CD4-positive, alpha-beta T cell treated with Interleukin-17A for 1 hour (primary cell): ENCODE measurements around the gene COL4A6.

Experiments used
- DNase-seq: peaks from one replicate; pipeline ENCODE4 v3.0.0-alpha.2; 2020

Gene COL4A6

GRCh38 chrX:108316456-108316855 is 121.8 kb downstream of the COL4A6 start:
- DNase-seq, result no peak

- no peak for DNase-seq
Measured at GRCh38 chrX:108313669-108314068, 124.6 kb downstream of the COL4A6 start.

- DNase-seq, result no peak
Measured at GRCh38 chrX:108312957-108313356, 125.3 kb downstream of the COL4A6 start.

- no peak for DNase-seq
Measured at GRCh38 chrX:108312011-108312410, 126.2 kb downstream of the COL4A6 start.

GRCh38 chrX:108310506-108310905 is 127.7 kb downstream of the COL4A6 start:
- no peak for DNase-seq

GRCh38 chrX:108309144-108309543 is 129.1 kb downstream of the COL4A6 start:
- DNase-seq, result no peak

GRCh38 chrX:108307132-108308085 is 130.8 kb downstream of the COL4A6 start:
- no peak for DNase-seq

GRCh38 chrX:108306086-108306485 is 132.1 kb downstream of the COL4A6 start:
- DNase-seq, result no peak

GRCh38 chrX:108304757-108305156 is 133.5 kb downstream of the COL4A6 start:
- DNase-seq, result no peak

GRCh38 chrX:108304210-108304609 is 134.0 kb downstream of the COL4A6 start:
- DNase-seq, result no peak

GRCh38 chrX:108303682-108304081 is 134.5 kb downstream of the COL4A6 start:
- no peak for DNase-seq

- no peak for DNase-seq
Measured at GRCh38 chrX:108299704-108300103, 138.5 kb downstream of the COL4A6 start.

GRCh38 chrX:108299101-108299591 is 139.1 kb downstream of the COL4A6 start:
- DNase-seq, result no peak

- no peak for DNase-seq
Measured at GRCh38 chrX:108298165-108298602, 140.0 kb downstream of the COL4A6 start.

- no peak for DNase-seq
Measured at GRCh38 chrX:108297290-108297689, 140.9 kb downstream of the COL4A6 start.

- DNase-seq, result no peak
Measured at GRCh38 chrX:108292053-108292452, 146.2 kb downstream of the COL4A6 start.

- no peak for DNase-seq
Measured at GRCh38 chrX:108285918-108286317, 152.3 kb downstream of the COL4A6 start.

GRCh38 chrX:108285356-108285755 is 152.9 kb downstream of the COL4A6 start:
- DNase-seq, result no peak

- no peak for DNase-seq
Measured at GRCh38 chrX:108275732-108276131, 162.5 kb downstream of the COL4A6 start.

- no peak for DNase-seq
Measured at GRCh38 chrX:108271397-108271787, 166.8 kb downstream of the COL4A6 start.

GRCh38 chrX:108270739-108271396 is 167.4 kb downstream of the COL4A6 start:
- no peak for DNase-seq

GRCh38 chrX:108270280-108270679 is 167.9 kb downstream of the COL4A6 start:
- no peak for DNase-seq

- no peak for DNase-seq
Measured at GRCh38 chrX:108268434-108269080, 169.7 kb downstream of the COL4A6 start.
